NAMALWA (cell line): ENCODE measurements around the gene OR4C46.
"Not testable (repeated sequence)": the region's sequence is repeated elsewhere in the genome, so short reads cannot be mapped to it uniquely, and the experiment has no call there.

Experiments
- DNase-seq: peaks from one replicate; pipeline ENCODE4 v3.0.0-alpha.2; 2015; ENCODE audit warnings: low spot score

The OR4C46 gene

GRCh38 chr11:54603898-54604297 is at the start of gene OR4C46:
OR4C46 (minus strand) TSS chr11:54603998; CDS start chr11:54603998, 0 bp downstream.
- DNase-seq, result no peak

- DNase-seq, result not testable (repeated sequence)
Observed at GRCh38 chr11:54645606-54646005, 41.8 kb upstream of the OR4C46 start.

- DNase-seq, result not testable (repeated sequence)
Observed at GRCh38 chr11:54561439-54561838, 42.4 kb downstream of the OR4C46 start.

DNA sequence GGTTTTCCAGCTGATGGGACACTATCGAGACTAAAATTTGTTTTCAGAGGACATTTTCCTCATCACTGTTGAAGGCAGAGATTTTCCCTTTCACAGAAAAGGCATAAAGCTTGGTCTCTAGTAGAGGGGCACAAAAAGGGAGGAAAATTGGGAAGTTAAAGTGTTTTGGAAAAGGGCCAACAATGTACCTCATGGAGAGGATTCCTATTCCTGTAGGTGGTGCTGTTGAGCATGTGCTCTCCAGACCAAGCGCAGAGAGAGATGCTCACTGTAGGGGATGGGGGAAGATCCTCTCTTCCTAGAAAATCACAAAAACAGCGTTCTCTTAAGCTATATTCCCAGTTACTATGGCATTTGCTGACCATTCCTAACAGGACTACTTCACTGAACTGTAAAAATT is 44.9 kb downstream of the OR4C46 start:
- peak; percentile 17 for DNase-seq

GRCh38 chr11:54558407-54558806 is 45.4 kb downstream of the OR4C46 start:
- DNase-seq, result no peak
